GM18861 (cell line): ENCODE measurements around the gene ACCS.

Experiments
- ATAC-seq: cut with Tn5 transposase; IDR thresholded peaks from one replicate; pipeline ENCODE4 v1.9.1; 2021; ENCODE audit not compliant: unreplicated experiment

Gene ACCS

DNA sequence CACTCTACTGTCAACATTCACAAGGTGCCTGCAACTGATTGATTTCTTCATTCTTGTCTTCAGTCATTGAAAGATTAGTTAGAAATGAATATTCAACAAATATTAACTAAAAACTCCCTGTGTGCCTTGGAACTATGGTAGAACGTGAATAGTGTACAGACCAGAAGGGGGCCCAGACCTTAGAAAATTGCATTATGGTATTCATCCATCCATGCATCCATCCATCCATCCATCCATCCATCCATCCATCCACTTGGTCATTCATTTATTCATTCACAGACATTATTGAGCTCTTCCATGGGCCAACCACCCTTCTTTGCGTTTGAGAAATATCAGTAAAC lies 28.4 kb upstream of the ACCS start:
- no peak for ATAC-seq

DNA sequence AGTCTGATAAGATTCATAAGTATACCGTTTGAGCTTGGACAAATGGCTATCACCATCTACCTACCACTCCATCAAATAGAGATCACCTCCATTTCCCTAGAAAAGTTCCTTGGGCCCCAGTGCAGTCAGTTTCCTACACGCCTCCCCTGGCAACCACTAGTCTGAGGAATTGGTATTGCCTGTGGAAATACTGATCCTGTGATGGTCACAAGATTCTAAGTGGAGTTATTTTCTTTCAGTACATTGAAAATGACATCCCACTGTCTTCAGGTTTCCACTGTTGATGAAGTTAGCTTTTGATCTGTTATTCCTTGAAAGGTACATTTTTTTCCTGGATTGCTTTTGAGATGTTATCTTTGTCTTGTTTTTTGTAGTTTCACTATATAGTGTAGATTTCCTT lies 22.9 kb upstream of the ACCS start:
- ATAC-seq: no peak

DNA sequence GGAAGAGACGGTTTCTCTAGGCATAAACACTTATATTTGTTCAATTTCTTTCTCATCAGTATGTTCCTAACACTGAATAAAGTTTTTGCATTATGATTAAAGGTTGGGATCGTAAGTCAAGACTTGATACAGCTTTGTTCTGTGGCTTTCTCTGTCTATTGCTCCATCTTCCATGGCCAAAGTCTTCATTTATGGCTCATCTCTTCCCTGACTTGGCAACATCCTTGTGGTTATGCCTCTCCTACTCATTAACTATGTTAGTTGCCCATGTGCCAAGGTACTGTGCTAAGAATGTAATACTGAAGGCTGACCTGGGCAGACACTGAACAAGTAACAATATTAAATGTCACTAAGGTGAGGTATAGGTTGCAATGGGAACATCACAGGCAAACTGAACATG lies 19.9 kb upstream of the ACCS start:
- no peak for ATAC-seq

DNA sequence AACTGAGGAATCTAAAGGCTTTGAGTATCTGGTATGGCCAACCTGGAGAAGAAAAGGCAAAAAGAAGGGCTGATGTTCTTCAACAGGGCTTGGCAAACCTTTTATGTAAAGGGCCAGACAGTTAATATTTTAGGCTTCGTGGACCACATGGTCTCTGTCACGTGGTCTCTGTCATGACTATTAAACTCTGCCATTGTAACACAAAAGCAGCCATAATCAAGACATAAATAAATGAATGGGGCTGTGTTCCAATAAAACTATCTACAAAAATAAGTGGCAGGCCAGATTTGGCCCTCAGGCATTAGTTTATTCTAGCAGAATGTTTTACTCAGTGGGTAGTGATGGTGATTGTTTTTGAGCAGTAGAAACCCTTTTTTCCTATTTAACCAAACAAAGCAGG lies 18.8 kb upstream of the ACCS start:
- ATAC-seq: no peak

DNA sequence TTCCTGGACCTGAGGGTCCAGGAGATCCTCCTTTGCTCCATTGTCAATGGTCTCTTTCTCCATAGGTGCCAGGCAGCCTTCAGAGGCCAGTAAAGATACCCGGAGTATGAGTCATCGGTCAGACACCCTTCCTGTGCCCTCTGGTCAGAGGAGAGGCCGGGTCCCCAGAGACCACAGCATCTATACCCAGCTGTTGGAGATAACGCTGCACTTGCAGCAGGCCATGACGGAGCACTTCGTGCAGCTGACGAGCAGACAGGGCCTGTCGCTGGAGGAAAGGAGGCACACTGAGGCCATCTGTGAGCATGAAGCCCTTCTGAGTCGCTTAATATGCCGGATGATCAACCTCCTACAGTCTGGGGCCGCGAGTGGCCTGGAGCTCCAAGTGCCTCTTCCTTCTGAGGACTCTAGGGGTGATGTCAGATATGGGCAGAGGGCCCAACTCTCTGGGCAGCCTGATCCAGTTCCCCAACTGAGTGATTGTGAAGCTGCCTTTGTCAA lies 18.1 kb upstream of the ACCS start, which contains the start of gene ACCSL:
TSS of gene ACCSL (plus strand) at position 51 of the 501 bp plus-strand sequence. CDS start at position 107, 56 bp downstream.
- ATAC-seq: no peak

DNA sequence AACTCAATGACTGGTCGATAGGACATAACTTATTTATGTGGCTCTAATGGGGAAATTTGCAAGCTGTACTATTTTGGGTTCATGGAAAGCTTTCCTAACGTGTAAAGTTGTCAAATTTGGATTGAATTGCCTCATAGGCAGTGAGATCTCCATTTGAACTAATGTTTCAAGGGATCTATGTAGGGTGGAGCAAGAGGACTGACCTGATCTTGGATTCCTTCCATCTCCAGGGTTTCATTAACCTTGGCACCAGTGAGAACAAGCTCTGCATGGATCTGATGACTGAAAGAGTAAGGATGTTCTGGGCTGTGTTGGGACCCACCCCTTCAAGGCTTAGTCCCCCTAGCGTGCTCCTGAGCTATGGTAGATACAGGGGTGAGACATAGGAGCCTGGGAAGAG lies 16.2 kb upstream of the ACCS start:
- ATAC-seq: no peak

DNA sequence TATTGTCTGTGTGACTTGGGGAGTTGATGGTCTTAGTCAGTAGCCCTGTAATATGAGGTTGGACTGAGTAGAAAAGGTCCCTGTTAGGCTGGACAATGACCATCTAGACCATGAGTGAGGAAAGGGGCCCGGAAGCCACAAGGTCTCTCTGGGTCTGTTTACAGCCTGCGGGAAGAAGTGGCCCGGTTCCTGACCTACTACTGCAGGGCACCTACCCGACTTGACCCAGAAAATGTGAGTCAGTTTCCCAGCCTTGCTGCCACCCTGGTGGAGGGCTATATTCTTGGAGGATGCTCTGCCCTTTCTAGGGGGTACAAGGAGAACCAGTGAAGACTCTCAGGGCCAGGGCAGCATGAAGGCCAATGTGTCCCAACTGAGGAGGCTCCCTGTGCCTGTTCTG lies 14.9 kb upstream of the ACCS start:
- no peak for ATAC-seq

DNA sequence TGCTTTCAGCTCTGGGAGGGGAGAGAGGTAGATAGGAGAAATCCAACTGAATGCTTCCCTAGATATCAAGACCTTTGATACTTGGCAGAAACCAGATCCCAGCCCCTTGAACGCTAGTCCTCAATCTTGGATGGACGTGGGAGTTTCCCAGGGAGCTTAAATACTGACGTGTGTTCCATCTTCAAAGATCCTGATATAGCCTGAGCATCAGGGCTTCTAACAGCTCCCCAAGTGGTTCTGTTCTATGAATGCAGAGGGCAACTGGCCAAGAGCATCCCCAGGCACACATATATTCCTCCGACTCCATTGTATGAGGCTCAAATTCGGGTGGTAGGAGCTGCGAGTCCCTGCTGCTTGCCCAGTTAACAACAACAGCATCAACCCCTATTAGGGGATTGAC lies 8.7 kb upstream of the ACCS start:
- no peak for ATAC-seq

DNA sequence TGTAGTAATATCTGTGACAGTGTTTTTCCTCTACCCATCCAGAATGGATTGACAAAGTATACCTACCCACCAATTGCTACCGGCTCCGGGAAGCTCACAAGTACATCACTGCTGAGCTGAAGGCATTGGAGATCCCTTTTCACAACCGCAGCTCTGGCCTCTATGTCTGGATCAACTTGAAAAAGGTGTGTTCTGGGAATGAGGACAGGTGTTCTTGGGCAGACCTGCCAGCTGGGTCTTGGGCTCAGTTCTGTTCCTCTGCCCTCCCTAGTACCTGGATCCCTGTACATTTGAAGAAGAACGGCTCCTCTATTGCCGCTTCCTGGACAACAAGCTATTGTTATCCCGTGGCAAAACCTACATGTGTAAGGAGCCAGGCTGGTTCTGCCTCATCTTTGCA lies 7.8 kb upstream of the ACCS start:
- no peak for ATAC-seq

DNA sequence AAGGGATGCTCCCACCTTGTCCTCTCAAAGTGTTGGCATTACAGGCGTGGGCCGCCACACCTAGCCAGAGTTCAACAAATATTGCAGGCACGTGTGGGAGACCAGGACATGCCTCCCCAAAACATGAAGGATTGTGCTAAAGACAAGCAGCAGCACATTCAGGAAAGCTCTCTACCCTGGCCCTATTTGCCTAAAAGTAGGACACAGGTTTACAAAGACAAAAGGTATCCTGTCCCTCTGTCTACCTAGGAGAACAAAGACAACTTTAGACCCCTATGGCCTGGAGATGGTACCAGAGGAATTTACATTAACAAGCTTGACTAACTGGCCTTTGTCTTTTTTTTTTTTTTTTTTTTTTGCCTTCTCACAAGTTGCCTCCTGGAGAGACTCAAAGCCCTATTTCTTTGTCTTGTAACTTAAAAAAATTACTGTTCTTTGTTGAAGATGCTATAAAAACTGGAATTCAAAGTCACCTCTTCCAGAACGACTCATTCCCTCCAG lies 859 bp upstream of the ACCS start:
- ATAC-seq: no peak

DNA sequence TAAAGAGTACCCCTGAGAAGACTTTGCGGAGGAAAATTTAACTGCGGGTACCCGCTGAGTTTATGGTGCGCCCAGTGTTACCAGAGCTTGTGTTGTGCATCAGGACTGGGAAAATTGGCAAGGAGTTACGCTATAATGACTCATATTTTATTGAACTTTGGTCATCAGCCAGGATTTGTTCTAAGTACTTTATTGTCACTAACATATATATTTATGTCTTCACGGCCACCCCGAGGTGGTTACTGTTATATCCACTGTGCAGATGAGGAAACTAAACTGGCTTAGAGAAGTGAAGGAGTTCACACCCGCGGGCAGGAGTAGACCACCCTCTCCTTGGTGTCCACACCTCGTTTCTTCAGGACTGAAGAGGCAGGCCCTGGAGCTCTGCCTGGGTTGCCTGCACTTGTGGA lies 667 bp downstream of the ACCS start:
- ATAC-seq: no peak

DNA sequence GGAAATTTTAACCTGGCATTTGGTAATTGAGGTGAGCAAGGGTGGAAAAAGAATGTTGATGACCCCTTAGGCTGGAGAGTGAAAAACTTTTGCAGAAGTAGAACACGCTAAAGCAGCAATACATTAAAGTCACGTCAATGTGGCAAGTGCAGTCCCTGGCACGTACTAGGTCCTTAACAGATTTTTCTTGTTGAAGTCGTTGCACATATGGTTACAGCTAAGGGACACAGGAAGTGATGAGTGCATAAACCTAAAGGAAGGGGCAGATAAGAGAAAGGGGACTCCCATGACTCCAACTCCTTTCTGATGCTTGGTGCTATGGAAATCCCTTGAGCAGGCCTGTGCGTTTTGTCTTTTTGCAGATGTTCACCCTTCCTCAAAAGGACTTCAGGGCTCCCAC lies 1.2 kb downstream of the ACCS start:
- no peak for ATAC-seq

DNA sequence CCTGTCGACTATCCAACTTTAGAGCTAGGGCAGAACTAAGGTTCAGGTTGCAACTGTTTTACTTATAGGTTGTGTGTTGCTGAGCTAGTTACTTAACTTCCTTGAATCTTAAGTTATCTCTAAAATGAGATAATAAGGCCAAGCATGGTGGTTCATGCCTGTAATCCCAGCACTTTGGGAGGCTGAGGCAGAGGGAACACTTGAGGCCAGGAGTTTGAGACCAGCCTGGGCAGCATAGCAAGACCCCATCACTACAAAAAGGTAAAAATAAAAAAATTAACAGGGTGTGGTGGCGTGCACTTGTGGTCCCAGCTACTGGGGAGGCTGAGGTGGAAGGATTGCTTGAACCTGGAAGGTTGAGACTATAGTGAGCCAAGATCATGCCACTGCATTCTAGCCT lies 2.1 kb downstream of the ACCS start:
- ATAC-seq: no peak

DNA sequence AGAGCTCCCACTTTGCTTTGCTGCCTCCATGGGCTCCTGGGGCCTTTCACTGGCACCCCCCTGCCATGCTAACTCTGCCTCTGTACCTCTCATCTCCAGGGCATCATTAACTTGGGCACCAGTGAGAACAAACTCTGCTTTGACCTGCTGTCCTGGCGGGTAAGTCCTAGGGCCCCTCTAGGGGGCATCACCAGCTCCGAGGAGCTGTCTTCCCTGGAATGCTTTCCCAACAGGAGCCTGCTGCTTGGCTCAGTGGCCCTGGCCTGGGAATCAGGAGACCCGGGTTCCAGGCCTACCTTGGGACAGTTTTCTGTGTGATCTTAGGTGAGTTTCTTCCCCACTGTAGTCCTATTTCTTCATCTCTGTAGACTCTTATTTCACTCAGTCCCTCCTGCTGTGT lies 5.1 kb downstream of the ACCS start:
- ATAC-seq: no peak

DNA sequence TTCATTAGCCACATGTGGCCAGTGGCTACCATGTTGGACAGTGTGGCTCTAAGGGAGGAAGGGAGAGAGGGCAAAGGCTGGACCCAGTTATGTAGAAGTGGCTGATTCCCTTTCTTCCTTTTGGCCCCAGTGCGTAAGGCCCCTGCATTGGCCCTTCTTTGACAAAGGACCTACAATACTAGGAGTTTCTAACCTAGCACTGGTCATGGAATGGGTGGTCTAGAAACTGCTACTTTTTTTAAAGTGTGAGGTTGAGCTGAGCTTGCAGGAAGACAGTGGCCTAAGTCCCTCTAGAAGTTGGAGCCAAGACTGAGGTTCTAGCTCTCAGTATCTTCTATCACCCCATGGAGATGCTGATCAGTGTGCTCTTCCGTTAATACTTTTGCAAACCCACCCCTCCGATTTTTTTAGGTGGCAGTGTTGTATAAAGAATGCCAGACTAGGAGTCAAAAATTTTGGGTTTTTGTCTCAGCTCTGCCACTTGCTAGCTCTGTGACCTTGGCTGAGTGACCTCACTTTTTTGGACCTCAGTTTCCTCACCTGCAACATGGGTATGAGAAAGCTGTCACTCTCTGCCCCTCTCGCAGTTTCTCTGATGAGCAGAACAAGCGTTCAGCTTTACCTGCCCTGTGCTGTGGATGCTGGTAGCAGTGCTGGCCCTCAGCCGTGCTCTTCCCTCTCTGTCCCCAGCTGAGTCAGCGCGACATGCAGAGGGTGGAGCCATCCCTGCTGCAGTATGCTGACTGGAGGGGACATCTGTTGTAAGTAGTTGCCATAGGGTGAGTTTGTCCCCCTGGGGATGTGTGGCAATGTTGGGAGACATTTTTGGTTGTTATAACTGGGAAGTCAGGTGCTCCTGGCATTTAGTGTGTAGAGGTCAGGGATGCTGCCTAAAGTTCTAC lies 6.9 kb downstream of the ACCS start:
- ATAC-seq: no peak

DNA sequence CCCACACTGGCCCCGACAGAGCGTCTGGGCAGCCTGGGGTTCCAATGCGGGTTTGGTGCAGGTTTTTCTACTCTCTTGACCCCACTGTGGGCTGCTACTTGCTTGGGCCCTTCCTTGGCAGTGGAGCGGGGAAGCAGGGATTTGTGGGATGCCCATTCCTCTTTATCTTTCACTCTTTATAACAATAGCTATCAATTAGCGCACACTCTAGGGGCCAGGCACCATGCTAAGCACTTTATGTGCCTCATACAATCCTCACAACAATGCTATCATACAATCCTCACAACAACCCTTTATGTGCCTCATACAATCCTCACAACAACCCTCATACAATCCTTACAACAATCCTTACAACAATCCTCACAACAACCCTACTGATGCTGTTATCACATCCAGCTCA lies 12.7 kb downstream of the ACCS start:
- no peak for ATAC-seq

DNA sequence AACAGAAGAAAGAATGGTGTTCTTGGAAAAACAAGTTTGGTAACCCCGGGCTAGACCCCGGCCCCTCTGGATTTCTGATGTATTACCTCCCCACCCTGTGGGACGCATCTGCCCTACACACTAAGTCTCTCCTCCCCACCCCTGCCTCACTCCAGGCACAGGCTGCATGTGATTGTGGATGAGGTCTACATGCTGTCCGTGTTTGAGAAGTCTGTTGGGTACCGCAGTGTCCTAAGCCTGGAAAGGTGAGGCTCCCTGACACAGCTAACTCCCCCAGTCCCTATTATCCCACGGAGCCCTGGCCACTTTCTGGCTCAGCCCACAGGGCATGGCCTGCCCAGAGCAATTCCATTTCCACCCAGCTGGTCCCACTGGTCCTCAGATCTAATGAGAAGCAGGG lies 13.3 kb downstream of the ACCS start:
- no peak for ATAC-seq

DNA sequence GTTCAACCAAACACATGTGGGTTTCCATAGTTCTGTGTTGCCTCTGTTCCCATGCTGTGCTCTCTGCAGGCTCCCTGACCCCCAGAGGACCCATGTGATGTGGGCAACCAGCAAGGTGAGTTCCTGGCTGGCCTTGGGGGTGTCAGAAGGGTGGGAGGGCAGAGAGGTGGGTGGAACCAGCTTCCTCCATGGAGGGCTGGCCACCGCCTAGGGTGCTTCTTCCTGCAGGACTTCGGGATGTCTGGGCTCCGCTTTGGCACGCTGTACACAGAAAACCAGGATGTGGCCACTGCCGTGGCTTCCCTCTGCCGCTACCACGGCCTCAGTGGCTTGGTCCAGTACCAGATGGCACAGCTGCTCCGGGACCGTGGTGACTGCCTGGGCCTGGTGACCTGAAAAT lies 14.9 kb downstream of the ACCS start:
- ATAC-seq: no peak

DNA sequence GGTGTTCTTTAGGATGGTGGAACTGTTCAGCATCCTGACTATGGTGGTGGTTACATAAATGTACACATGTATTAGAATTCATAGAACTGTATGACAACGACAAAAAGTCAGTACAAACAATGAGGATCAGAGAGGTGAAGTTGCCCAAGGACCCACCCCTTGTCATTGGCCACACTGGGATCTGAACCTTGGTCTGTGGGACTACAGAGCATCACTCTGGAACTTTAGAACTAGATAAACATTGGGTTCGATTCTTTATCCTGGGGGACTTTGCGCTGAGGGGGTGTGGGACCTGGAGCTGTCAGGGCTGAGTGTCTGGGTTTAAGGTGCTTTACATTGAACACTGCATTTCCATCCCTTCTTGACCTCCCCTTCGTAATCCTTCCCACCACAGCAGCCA lies 16.6 kb downstream of the ACCS start:
- no peak for ATAC-seq

DNA sequence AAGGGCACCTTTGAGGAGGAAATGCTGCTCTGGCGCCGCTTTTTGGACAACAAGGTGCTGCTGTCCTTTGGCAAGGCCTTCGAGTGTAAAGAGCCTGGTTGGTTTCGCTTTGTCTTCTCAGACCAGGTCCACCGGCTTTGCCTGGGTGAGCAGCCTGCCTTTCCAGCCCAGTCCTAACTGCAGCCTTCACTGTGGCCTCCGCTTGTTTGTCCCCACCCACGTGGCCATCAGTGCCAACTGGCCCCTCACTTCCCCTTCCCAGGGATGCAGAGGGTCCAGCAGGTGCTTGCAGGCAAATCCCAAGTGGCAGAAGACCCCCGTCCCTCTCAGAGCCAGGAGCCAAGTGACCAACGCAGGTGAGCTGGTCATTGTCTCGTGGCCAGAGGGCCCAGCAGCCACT lies 17.4 kb downstream of the ACCS start:
- no peak for ATAC-seq

DNA sequence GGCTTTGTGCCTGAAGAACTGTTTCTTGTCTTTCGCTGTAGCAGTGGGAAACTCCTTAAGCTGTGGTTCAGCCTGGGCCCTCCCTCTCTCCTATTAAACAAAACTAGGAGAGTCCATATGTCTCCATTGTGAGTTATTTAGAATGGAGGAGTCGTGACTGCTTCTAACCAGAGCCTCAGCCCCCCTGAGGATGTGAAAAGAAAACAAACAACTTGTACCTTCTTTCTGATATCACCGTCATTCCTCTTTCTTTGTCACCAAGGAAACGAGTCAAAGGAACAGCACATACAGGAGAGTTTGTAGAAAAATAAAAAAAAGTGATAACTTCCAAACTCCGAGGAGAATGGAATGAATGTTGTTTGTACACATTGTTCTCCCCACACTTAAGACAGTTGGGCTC lies 17.8 kb downstream of the ACCS start:
- no peak for ATAC-seq

DNA sequence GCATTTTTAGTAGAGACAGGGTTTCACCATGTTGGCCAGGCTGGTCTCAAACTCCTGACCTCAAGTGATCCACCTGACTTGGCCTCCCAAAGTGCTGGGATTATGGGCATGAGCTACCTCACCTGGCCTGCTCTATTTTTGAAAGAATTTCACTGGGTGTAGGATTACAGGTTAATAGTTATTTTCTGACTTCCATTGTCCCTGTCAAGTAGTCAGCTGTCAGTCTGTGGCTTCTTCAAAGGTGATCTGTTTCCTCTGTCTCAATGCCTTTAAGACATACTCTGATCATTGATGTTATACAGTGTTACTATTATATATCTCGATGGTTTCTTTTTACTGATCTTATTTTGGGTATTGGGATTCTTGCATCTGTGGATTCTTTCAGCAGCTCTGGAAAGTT lies 19.3 kb downstream of the ACCS start:
- ATAC-seq: no peak

DNA sequence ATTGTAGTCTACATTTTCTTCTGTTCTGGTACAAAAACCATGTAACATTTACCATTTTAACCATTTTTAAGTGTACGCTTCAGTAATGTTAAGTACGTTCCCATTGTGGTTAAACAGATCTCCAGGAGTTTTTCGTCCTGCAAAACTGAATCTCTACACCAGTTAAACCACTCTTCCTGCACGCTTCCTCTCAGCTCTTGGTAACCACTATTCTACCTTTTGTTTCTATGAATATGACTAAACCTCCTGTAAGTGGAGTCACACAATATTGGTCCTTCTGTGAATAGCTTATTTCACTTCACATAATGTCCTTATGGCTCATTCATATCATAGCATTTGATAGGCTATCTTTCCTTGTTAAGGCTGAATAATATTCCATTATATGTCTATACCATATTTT lies 22.3 kb downstream of the ACCS start:
- no peak for ATAC-seq
